Neural cell (in vitro differentiated cells): ENCODE results near the gene USP10.

ENCODE experiments used
- CTCF ChIP-seq: fragments of 450-650 bp; IDR thresholded peaks from 2 replicates; pipeline ENCODE4 v1.5.1; 2014; ENCODE audit warnings: antibody characterized with exemption, mild to moderate bottlenecking, moderate library complexity; ENCODE audit not compliant: poor library complexity, severe bottlenecking
- EZH2 ChIP-seq: fragments of 200-600, 300-800 bp; shearing (Covaris generic), sonication (generic); IDR thresholded peaks from 2 replicates; pipeline ENCODE4 v1.6.1; 2014; ENCODE audit warnings: antibody characterized with exemption, low read length, borderline replicate concordance, mild to moderate bottlenecking; ENCODE audit not compliant: insufficient read depth, poor library complexity, severe bottlenecking
- MXI1 ChIP-seq: fragments of 450-650 bp; conservative IDR thresholded peaks from 2 replicates; pipeline ENCODE4 v1.6.1; 2014; ENCODE audit warnings: antibody characterized with exemption, mild to moderate bottlenecking; ENCODE audit not compliant: poor library complexity, severe bottlenecking

- no peak for TF ChIP-seq EZH2
- TF ChIP-seq CTCF, result no peak
- TF ChIP-seq MXI1, result no peak
These were observed 21.3 kb upstream of the USP10 start for GRCh38 chr16:84678541-84678940.
